ENCODE data around the gene TECR. TPM values are rescaled to one million over a fixed set of nuclear protein-coding genes. Genes with fewer than 3 reads are reported as not detected.

The TECR gene
- total RNA-seq, 1 donor from 2014 or later, result 106 TPM

- peaks cover 17% of the 10 kb centered on the region for H3K79me2 ChIP-seq (ENCODE audit: insufficient read depth, low read length)
- H3K4me1 ChIP-seq (ENCODE audit: insufficient read depth, low read length), result peaks cover 20% of the 10 kb centered on the region
- H3K27me3 ChIP-seq (ENCODE audit: insufficient read depth, low read length), result no peaks in the 10 kb centered on the region
- no peak overlapping the region for H3K27ac ChIP-seq (ENCODE audit: low read depth, low read length)
- Mint-ChIP-seq H3K4me3 (ENCODE audit: unreplicated experiment) (peak overlapping the region; percentile 4), H3K4me1 (ENCODE audit: low read depth, unreplicated experiment) (peaks cover 24% of the 10 kb centered on the region), H3K36me3 (ENCODE audit: low read depth, unreplicated experiment) (no peaks in the 10 kb centered on the region), H3K27ac (ENCODE audit: unreplicated experiment) (peak overlapping the region; percentile 5), H3K27me3 (ENCODE audit: low read depth, unreplicated experiment) (no peaks in the 10 kb centered on the region), H3K9me3 (ENCODE audit: unreplicated experiment) (no peaks in the 10 kb centered on the region)
- no peaks in the 10 kb centered on the region for H3K36me3 ChIP-seq (ENCODE audit: insufficient read depth, low read length)
- no peak for FAIRE-seq
- H2AFZ ChIP-seq (ENCODE audit: low read depth, low read length), result no peak overlapping the region
- H3K9me3 ChIP-seq (ENCODE audit: insufficient read depth, low read depth, low read length), result no peaks in the 10 kb centered on the region
- H3K4me3 ChIP-seq (ENCODE audit: insufficient read depth, low read depth, low read length), result no peak overlapping the region
- H3K4me2 ChIP-seq (ENCODE audit: low read length), result no peak overlapping the region
- peaks cover 6% of the 10 kb centered on the region for H4K20me1 ChIP-seq (ENCODE audit: insufficient read depth, low read length)
- no peak for DNase-seq (ENCODE audit: low read depth)
- H3K9ac ChIP-seq (ENCODE audit: low read length), result no peak overlapping the region
- TF ChIP-seq EZH2 (IDR thresholded peaks at IDR 0.05; ENCODE audit: insufficient read depth, low read length), result no peak
- TF ChIP-seq, protein P1, sequence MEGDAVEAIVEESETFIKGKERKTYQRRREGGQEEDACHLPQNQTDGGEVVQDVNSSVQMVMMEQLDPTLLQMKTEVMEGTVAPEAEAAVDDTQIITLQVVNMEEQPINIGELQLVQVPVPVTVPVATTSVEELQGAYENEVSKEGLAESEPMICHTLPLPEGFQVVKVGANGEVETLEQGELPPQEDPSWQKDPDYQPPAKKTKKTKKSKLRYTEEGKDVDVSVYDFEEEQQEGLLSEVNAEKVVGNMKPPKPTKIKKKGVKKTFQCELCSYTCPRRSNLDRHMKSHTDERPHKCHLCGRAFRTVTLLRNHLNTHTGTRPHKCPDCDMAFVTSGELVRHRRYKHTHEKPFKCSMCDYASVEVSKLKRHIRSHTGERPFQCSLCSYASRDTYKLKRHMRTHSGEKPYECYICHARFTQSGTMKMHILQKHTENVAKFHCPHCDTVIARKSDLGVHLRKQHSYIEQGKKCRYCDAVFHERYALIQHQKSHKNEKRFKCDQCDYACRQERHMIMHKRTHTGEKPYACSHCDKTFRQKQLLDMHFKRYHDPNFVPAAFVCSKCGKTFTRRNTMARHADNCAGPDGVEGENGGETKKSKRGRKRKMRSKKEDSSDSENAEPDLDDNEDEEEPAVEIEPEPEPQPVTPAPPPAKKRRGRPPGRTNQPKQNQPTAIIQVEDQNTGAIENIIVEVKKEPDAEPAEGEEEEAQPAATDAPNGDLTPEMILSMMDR (IDR thresholded peaks at IDR 0.05; ENCODE audit: insufficient read depth, low read depth, low read length), result no peak
Observed at GRCh38 chr19:14526423-14526822, 3.0 kb upstream of the TECR start.

DNA sequence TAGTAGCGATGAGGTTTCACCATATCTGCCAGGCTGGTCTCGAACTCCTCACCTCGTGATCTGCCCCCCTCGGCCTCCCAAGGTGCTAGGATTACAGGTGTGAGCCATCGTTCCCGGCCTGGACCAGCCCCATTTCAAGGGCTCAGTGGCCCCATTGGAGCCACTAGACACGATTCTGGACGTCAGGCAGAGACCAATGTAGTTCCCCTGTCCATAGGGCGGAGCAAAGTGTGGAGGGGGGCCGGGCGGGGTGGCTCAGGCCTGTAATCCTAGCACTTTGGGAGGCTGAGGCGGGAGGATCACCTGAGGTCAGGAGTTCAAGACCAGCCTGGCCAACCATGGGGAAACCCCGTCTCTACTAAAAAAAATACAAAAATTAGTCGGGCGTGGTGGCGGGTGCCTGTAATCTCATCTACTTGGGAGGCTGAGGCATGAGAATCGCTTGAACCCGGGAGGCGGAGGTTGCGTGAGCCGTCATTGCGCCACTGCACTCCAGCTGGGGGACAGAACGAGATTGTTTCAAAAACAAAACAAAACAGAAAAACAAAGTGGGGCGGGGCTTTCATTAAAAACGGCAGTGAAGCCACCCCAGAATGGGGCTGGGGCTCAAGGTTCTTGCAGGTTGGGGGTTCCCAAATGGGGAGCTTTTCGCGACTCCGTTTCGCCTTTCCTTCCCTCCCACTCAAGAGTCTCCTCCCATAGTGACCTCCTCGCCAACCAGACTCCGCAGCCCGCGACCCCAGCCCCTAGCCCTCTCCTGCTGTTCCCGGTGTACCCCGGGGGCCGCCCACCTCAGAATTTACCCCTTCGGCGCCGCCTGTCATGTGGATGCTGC is 758 bp upstream of the TECR start:
- Histone ChIP-seq H3K4me1 (ENCODE audit: insufficient read depth, low read length) (peaks cover 17% of the 10 kb centered on the region), H3K79me2 (ENCODE audit: insufficient read depth, low read length) (peaks cover 28% of the 10 kb centered on the region), H3K27ac (ENCODE audit: low read depth, low read length) (peak overlapping the region; percentile 62), H3K27me3 (ENCODE audit: insufficient read depth, low read length) (no peaks in the 10 kb centered on the region), H3K9ac (ENCODE audit: low read length) (peak overlapping the region; percentile 86), H3K4me2 (ENCODE audit: low read length) (peak overlapping the region; percentile 99), H3K9me3 (ENCODE audit: insufficient read depth, low read depth, low read length) (no peaks in the 10 kb centered on the region), H3K36me3 (ENCODE audit: insufficient read depth, low read length) (no peaks in the 10 kb centered on the region), H3K4me3 (ENCODE audit: insufficient read depth, low read depth, low read length) (peak overlapping the region; percentile 75), H4K20me1 (ENCODE audit: insufficient read depth, low read length) (peaks cover 11% of the 10 kb centered on the region), H2AFZ (ENCODE audit: low read depth, low read length) (peak overlapping the region; percentile 90)
- FAIRE-seq (no peak), DNase-seq (ENCODE audit: low read depth) (no peak)
- no peaks in the 10 kb centered on the region for H3K9me3 Mint-ChIP-seq (ENCODE audit: unreplicated experiment)
- TF ChIP-seq, protein P1 (IDR thresholded peaks at IDR 0.05; ENCODE audit: insufficient read depth, low read depth, low read length), result no peak
- TF ChIP-seq EZH2 (IDR thresholded peaks at IDR 0.05; ENCODE audit: insufficient read depth, low read length), result no peak
- peaks cover 19% of the 10 kb centered on the region for H3K4me1 Mint-ChIP-seq (ENCODE audit: low read depth, unreplicated experiment)
- H3K4me3 Mint-ChIP-seq (ENCODE audit: unreplicated experiment), result peak overlapping the region; percentile 94
- H3K27ac Mint-ChIP-seq (ENCODE audit: unreplicated experiment), result peak overlapping the region; percentile 81
- H3K27me3 Mint-ChIP-seq (ENCODE audit: low read depth, unreplicated experiment), result no peaks in the 10 kb centered on the region
- no peaks in the 10 kb centered on the region for H3K36me3 Mint-ChIP-seq (ENCODE audit: low read depth, unreplicated experiment)

DNA sequence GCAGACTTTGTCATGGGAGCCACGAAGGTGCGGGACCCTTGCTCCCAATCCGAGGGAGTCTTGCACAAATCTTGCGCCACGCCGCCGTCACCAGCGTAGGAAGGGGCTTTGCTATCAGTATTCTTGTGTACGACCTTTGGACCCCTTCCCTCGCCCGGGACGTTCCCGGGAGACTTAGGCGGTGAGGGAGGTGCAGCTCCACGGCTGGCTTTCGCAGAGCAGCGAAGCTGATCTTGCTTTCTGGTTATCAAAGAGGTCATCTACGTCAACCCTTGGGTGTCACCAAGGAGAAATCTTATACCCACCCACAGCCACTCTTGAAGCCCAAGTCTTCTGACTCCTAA is 583 bp downstream of the TECR start:
- no peaks in the 10 kb centered on the region for H3K27me3 Mint-ChIP-seq (ENCODE audit: low read depth, unreplicated experiment)
- peak overlapping the region; percentile 86 for H3K9ac ChIP-seq (ENCODE audit: low read length)
- H3K4me1 Mint-ChIP-seq (ENCODE audit: low read depth, unreplicated experiment), result peaks cover 19% of the 10 kb centered on the region
- peak overlapping the region; percentile 97 for H2AFZ ChIP-seq (ENCODE audit: low read depth, low read length)
- peak overlapping the region; percentile 83 for H3K27ac ChIP-seq (ENCODE audit: low read depth, low read length)
- H3K27me3 ChIP-seq (ENCODE audit: insufficient read depth, low read length), result no peaks in the 10 kb centered on the region
- H3K79me2 ChIP-seq (ENCODE audit: insufficient read depth, low read length), result peaks cover 36% of the 10 kb centered on the region
- DNase-seq (ENCODE audit: low read depth) (no peak), FAIRE-seq (no peak)
- H3K9me3 Mint-ChIP-seq (ENCODE audit: unreplicated experiment), result no peaks in the 10 kb centered on the region
- TF ChIP-seq EZH2 (IDR thresholded peaks at IDR 0.05; ENCODE audit: insufficient read depth, low read length), result no peak
- TF ChIP-seq, protein P1 (IDR thresholded peaks at IDR 0.05; ENCODE audit: insufficient read depth, low read depth, low read length), result no peak
- no peaks in the 10 kb centered on the region for H3K9me3 ChIP-seq (ENCODE audit: insufficient read depth, low read depth, low read length)
- peaks cover 17% of the 10 kb centered on the region for H3K4me1 ChIP-seq (ENCODE audit: insufficient read depth, low read length)
- H4K20me1 ChIP-seq (ENCODE audit: insufficient read depth, low read length), result peaks cover 17% of the 10 kb centered on the region
- no peaks in the 10 kb centered on the region for H3K36me3 ChIP-seq (ENCODE audit: insufficient read depth, low read length)
- H3K27ac Mint-ChIP-seq (ENCODE audit: unreplicated experiment), result no peak overlapping the region
- peak overlapping the region; percentile 92 for H3K4me3 ChIP-seq (ENCODE audit: insufficient read depth, low read depth, low read length)
- H3K4me2 ChIP-seq (ENCODE audit: low read length), result peak overlapping the region; percentile 99
- H3K36me3 Mint-ChIP-seq (ENCODE audit: low read depth, unreplicated experiment), result no peaks in the 10 kb centered on the region
- H3K4me3 Mint-ChIP-seq (ENCODE audit: unreplicated experiment), result peak overlapping the region; percentile 94
